H9 (cell line): ENCODE data around the gene IER2. TPM values are rescaled to one million over a fixed set of nuclear protein-coding genes. Genes with fewer than 3 reads are reported as not detected.

ENCODE experiments used
- DNase-seq: peaks from one replicate; pipeline ENCODE4 v3.0.0-alpha.2; 2017
- H2AFZ ChIP-seq: one replicate; pipeline ENCODE4 v1.6.1; 2013; ENCODE audit warnings: mild to moderate bottlenecking, low read length, control low read depth, moderate library complexity
- H2AK5ac ChIP-seq: 2 replicates; pipeline ENCODE4 v1.6.1; 2013; ENCODE audit warnings: low read length, control low read depth, mixed read lengths; ENCODE audit not compliant: insufficient read length
- H2BK120ac ChIP-seq: one replicate; pipeline ENCODE4 v1.6.1; 2013; ENCODE audit warnings: low read depth, mild to moderate bottlenecking, low read length, control low read depth, inconsistent platforms; ENCODE audit not compliant: poor library complexity, severe bottlenecking
- H2BK12ac ChIP-seq: 2 replicates; pipeline ENCODE4 v1.6.1; 2013; ENCODE audit warnings: low read length, control low read depth, mixed read lengths, low read depth; ENCODE audit not compliant: insufficient read length
- H2BK15ac ChIP-seq: 2 replicates; pipeline ENCODE4 v1.6.1; 2013; ENCODE audit warnings: low read depth, low read length, control low read depth
- H2BK20ac ChIP-seq: one replicate; pipeline ENCODE4 v1.6.1; 2013; ENCODE audit warnings: low read depth, mild to moderate bottlenecking, low read length, control low read depth, inconsistent platforms; ENCODE audit not compliant: poor library complexity, severe bottlenecking
- H2BK5ac ChIP-seq: 2 replicates; pipeline ENCODE4 v1.6.1; 2013; ENCODE audit warnings: low read length, control low read depth, mixed read lengths; ENCODE audit not compliant: insufficient read length
- H3K14ac ChIP-seq: 2 replicates; pipeline ENCODE4 v1.6.1; 2013; ENCODE audit warnings: low read length, control low read depth; ENCODE audit not compliant: insufficient read depth
- H3K18ac ChIP-seq: 2 replicates; pipeline ENCODE4 v1.6.1; 2013; ENCODE audit warnings: low read depth, mild to moderate bottlenecking, mixed read lengths, low read length, control low read depth; ENCODE audit not compliant: insufficient read length
- H3K23ac ChIP-seq: 2 replicates; pipeline ENCODE4 v1.6.1; 2013; ENCODE audit warnings: low read length, control low read depth, mixed read lengths, low read depth; ENCODE audit not compliant: insufficient read length
- H3K23me2 ChIP-seq: 2 replicates; pipeline ENCODE4 v1.6.1; 2013; ENCODE audit warnings: low read depth, mild to moderate bottlenecking, mixed read lengths, low read length, control low read depth; ENCODE audit not compliant: insufficient read length, poor library complexity, severe bottlenecking
- H3K27ac ChIP-seq: 2 replicates; pipeline ENCODE4 v1.5.1; 2013; ENCODE audit warnings: low read length, control low read depth, mixed read lengths, low read depth; ENCODE audit not compliant: insufficient read length
- H3K27me3 ChIP-seq: 2 replicates; pipeline ENCODE4 v1.6.1; 2013; ENCODE audit warnings: low read length, control low read depth, inconsistent platforms; ENCODE audit not compliant: insufficient read depth
- H3K4ac ChIP-seq: 2 replicates; pipeline ENCODE4 v1.6.1; 2013; ENCODE audit warnings: low read depth, mild to moderate bottlenecking, control low read depth, inconsistent platforms, low read length, moderate library complexity
- H3K4me1 ChIP-seq: 2 replicates; pipeline ENCODE4 v1.6.1; 2013; ENCODE audit warnings: low read length, control low read depth, inconsistent platforms; ENCODE audit not compliant: insufficient read depth
- H3K4me2 ChIP-seq: 2 replicates; pipeline ENCODE4 v1.6.1; 2013; ENCODE audit warnings: low read length, control low read depth, mixed read lengths; ENCODE audit not compliant: insufficient read length, insufficient read depth
- H3K56ac ChIP-seq: 2 replicates; pipeline ENCODE4 v1.6.1; 2013; ENCODE audit warnings: low read depth, mild to moderate bottlenecking, mixed read lengths, low read length, control low read depth; ENCODE audit not compliant: insufficient read length
- H3K79me1 ChIP-seq: 2 replicates; pipeline ENCODE4 v1.6.1; 2013; ENCODE audit warnings: low read depth, mild to moderate bottlenecking, moderate library complexity, low read length, control low read depth, inconsistent platforms; ENCODE audit not compliant: insufficient read depth, poor library complexity, severe bottlenecking
- H3K79me2 ChIP-seq: 2 replicates; pipeline ENCODE4 v1.6.1; 2013; ENCODE audit warnings: low read length, control low read depth, inconsistent platforms; ENCODE audit not compliant: insufficient read depth
- H3K9ac ChIP-seq: 2 replicates; pipeline ENCODE4 v1.6.1; 2013; ENCODE audit warnings: low read length, control low read depth, mixed read lengths; ENCODE audit not compliant: insufficient read length; ENCODE audit errors: extremely low read depth
- H3K9me3 ChIP-seq: one replicate; pipeline ENCODE4 v1.6.1; 2013; ENCODE audit warnings: low read depth, low read length, inconsistent platforms; ENCODE audit not compliant: control insufficient read depth
- H3T11ph ChIP-seq: one replicate; pipeline ENCODE4 v1.6.1; 2013; ENCODE audit warnings: mild to moderate bottlenecking, low read length, control low read depth, inconsistent platforms
- H4K20me1 ChIP-seq: one replicate; pipeline ENCODE4 v1.6.1; 2013; ENCODE audit not compliant: control insufficient read depth, insufficient read length, insufficient read depth
- H4K5ac ChIP-seq: 2 replicates; pipeline ENCODE4 v1.6.1; 2013; ENCODE audit warnings: low read depth, mild to moderate bottlenecking, mixed read lengths, low read length, control low read depth; ENCODE audit not compliant: insufficient read length
- H4K8ac ChIP-seq: replicated peaks from 2 replicates; pipeline ENCODE4 v1.6.1; 2013; ENCODE audit warnings: low read length, control low read depth, mixed read lengths, low read depth; ENCODE audit not compliant: insufficient read length
- H4K91ac ChIP-seq: 2 replicates; pipeline ENCODE4 v1.6.1; 2013; ENCODE audit warnings: low read depth, mild to moderate bottlenecking, moderate library complexity, mixed read lengths, low read length, control low read depth; ENCODE audit not compliant: insufficient read length
- H3K27ac Mint-ChIP-seq, 3 experiments: 2 replicates in 2 of 3; 3 replicates in 1 of 3; pipeline ENCODE4 v1.8.0; 2020 to 2021; ENCODE audit warnings: mixed read lengths in 3 of 3, mild to moderate bottlenecking in 1 of 3, moderate library complexity in 1 of 3
- H3K27me3 Mint-ChIP-seq: 2 replicates; pipeline ENCODE4 v1.8.0; 2021; ENCODE audit warnings: low read depth, mild to moderate bottlenecking, moderate library complexity, mixed read lengths
- H3K36me3 Mint-ChIP-seq, 3 experiments: 2 replicates in 2 of 3; 3 replicates in 1 of 3; pipeline ENCODE4 v1.8.0; 2020 to 2021; ENCODE audit warnings: low read depth in 3 of 3, mixed read lengths in 3 of 3; ENCODE audit not compliant: insufficient read depth in 1 of 3
- H3K4me1 Mint-ChIP-seq, 2 experiments: 2 replicates each; pipeline ENCODE4 v1.8.0; 2020; ENCODE audit warnings: mixed read lengths in 2 of 2
- H3K4me3 Mint-ChIP-seq, 2 experiments: 2 replicates in 1 of 2; 3 replicates in 1 of 2; pipeline ENCODE4 v1.8.0; 2020 to 2021; ENCODE audit warnings: mild to moderate bottlenecking in 2 of 2, mixed read lengths in 2 of 2, moderate library complexity in 1 of 2
- H3K9me3 Mint-ChIP-seq, 2 experiments: 2 replicates in 1 of 2; 3 replicates in 1 of 2; pipeline ENCODE4 v1.8.0; 2020; ENCODE audit warnings: mild to moderate bottlenecking in 2 of 2, mixed read lengths in 2 of 2, moderate library complexity in 1 of 2
- whole genome bisulfite sequencing: extraction: QIAGEN DNeasy Blood & Tissue Kit; methylation state at CpG from one replicate; pipeline ENCODE4 v1.1.7; 2013; ENCODE audit warnings: missing lambda C conversion rate, low lambda C conversion rate, mixed read lengths; ENCODE audit not compliant: insufficient read length; ENCODE audit errors: extremely low coverage; 5-methylcytosine and 5-hydroxymethylcytosine counted together
- total RNA-seq: library from RNA; stranded (reverse); gene quantifications from 2 replicates; pipeline ENCODE4 v1.2.1, GENCODE V29; 2021
- TF ChIP-seq, protein P1 (sequence below): fragments of 200-600 bp; sonication (generic); conservative IDR thresholded peaks from 3 replicates; pipeline ENCODE4 v1.8.0; 2021; ENCODE audit warnings: antibody characterized with exemption, mild to moderate bottlenecking

Gene IER2
- total RNA-seq, 1 experiment from 2014 or later: 160 TPM

DNA sequence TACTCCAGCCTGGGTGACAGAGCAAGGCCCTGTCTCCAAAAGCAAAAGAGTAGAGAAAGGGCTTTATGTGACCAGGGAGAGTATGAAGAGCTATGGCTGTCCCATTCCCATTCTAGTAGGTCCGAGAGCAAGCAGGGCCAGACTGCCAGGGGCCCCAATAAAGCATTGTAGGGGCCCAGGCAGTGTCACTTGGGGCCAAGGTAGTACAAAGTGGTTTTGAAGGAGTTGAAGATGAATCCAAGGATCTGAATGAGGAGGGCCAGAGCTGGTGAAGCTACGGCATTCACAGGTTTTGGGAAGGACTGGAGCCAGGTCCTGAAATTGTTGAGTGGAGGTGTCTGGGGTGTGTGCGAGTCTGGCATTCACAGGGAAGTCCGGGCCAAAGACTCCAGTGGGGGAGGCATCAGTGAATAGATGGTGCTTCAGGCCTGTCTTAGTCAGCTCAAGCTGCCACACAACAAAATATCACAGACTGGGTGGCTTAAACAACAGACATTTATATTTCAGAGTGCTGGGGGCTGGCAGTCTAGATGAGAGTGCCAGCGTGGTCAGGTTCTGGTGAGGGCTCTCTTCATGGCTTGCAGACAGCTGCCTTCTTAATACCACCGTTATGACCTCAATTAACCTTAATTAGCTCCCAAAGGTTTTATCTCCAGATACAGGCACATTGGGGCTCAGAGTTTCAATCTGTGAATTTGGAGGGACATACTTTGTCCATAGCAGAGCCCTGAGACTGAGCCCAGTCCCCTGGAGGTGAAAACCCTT is 22.2 kb upstream of the IER2 start:
- Histone ChIP-seq H2BK12ac (no peak overlapping the region), H3K23ac (no peak overlapping the region), H2BK15ac (no peak overlapping the region), H3K4ac (no peak overlapping the region), H3K18ac (no peak overlapping the region), H4K5ac (no peak overlapping the region), H4K8ac (no peak overlapping the region), H2AK5ac (no peak overlapping the region), H2BK120ac (no peak overlapping the region), H3K9me3 (no peaks in the 10 kb centered on the region), H3K56ac (no peak overlapping the region), H3K27ac (no peak overlapping the region), H2AFZ (no peak overlapping the region), H2BK20ac (no peak overlapping the region), H3K79me1 (peaks cover 6% of the 10 kb centered on the region), H3K4me2 (no peak overlapping the region), H3K4me1 (no peaks in the 10 kb centered on the region), H3K27me3 (no peaks in the 10 kb centered on the region), H3K14ac (no peak overlapping the region), H3K23me2 (no peaks in the 10 kb centered on the region), H3K9ac (no peak overlapping the region), H4K20me1 (no peaks in the 10 kb centered on the region), H3T11ph (no peak overlapping the region), H2BK5ac (no peak overlapping the region), H3K79me2 (peaks cover 53% of the 10 kb centered on the region; the same call in 1 of the 2 replicates), H4K91ac (no peak overlapping the region)
- Mint-ChIP-seq H3K4me1 (peaks cover 10 to 19% of the 10 kb centered on the region in 2 experiments), H3K36me3 (peaks cover 8 to 38% (median 17%) of the 10 kb centered on the region in 3 experiments; a peak in 6 of 7 replicates), H3K27me3 (no peaks in the 10 kb centered on the region), H3K9me3 (no peaks in the 10 kb centered on the region), H3K4me3 (0 out of 5 replicates have a peak overlapping the region, but pooled peaks of 1 of the 2 experiments have one; percentile 5), H3K27ac (no peak overlapping the region; a peak in 2 of 7 replicates)
- no CpG with 5 or more reads among the region's 6 CpGs for WGBS
- TF ChIP-seq, protein P1, sequence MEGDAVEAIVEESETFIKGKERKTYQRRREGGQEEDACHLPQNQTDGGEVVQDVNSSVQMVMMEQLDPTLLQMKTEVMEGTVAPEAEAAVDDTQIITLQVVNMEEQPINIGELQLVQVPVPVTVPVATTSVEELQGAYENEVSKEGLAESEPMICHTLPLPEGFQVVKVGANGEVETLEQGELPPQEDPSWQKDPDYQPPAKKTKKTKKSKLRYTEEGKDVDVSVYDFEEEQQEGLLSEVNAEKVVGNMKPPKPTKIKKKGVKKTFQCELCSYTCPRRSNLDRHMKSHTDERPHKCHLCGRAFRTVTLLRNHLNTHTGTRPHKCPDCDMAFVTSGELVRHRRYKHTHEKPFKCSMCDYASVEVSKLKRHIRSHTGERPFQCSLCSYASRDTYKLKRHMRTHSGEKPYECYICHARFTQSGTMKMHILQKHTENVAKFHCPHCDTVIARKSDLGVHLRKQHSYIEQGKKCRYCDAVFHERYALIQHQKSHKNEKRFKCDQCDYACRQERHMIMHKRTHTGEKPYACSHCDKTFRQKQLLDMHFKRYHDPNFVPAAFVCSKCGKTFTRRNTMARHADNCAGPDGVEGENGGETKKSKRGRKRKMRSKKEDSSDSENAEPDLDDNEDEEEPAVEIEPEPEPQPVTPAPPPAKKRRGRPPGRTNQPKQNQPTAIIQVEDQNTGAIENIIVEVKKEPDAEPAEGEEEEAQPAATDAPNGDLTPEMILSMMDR: no peak
- no peak for DNase-seq
